Osteocyte (in vitro differentiated cells): Measurements from ENCODE around the gene PHGDH. TPM values are rescaled to one million over a fixed set of nuclear protein-coding genes. Genes with fewer than 3 reads are reported as not detected.
"Not testable (repeated sequence)": the region's sequence is repeated elsewhere in the genome, so short reads cannot be mapped to it uniquely, and the experiment has no call there.

Source experiments
- DNase-seq: peaks from one replicate; pipeline ENCODE4 v3.0.0; 2021; ENCODE audit warnings: mixed read lengths; ENCODE audit not compliant: unreplicated experiment; ENCODE audit errors: extremely low spot score
- H3K27ac Mint-ChIP-seq: one replicate; pipeline ENCODE4 v1.8.0; 2021; ENCODE audit warnings: mild to moderate bottlenecking, mixed read lengths; ENCODE audit not compliant: unreplicated experiment
- H3K27me3 Mint-ChIP-seq: one replicate; pipeline ENCODE4 v1.8.0; 2021; ENCODE audit warnings: mixed read lengths; ENCODE audit not compliant: unreplicated experiment
- H3K36me3 Mint-ChIP-seq: one replicate; pipeline ENCODE4 v1.8.0; 2021; ENCODE audit warnings: mixed read lengths; ENCODE audit not compliant: unreplicated experiment
- H3K4me1 Mint-ChIP-seq: one replicate; pipeline ENCODE4 v1.8.0; 2021; ENCODE audit warnings: mixed read lengths; ENCODE audit not compliant: unreplicated experiment
- H3K4me3 Mint-ChIP-seq: one replicate; pipeline ENCODE4 v1.8.0; 2021; ENCODE audit warnings: mild to moderate bottlenecking, moderate library complexity, mixed read lengths; ENCODE audit not compliant: unreplicated experiment
- H3K9me3 Mint-ChIP-seq: one replicate; pipeline ENCODE4 v1.8.0; 2021; ENCODE audit warnings: mixed read lengths; ENCODE audit not compliant: unreplicated experiment
- CTCF ChIP-seq: fragments of 200-600 bp; sonication (generic); IDR thresholded peaks from 2 replicates; pipeline ENCODE4 v1.5.0; 2021; ENCODE audit warnings: antibody characterized with exemption, mild to moderate bottlenecking, moderate library complexity
- total RNA-seq: library from RNA; stranded (reverse); gene quantifications from 2 replicates; pipeline ENCODE4 v1.2.1, GENCODE V29; 2021

PHGDH gene
- total RNA-seq, 1 donor from 2014 or later: 271 TPM

- H3K27ac Mint-ChIP-seq: no peak overlapping the region
- H3K4me1 Mint-ChIP-seq: no peaks in the 10 kb centered on the region
- H3K4me3 Mint-ChIP-seq: no peak overlapping the region
- peaks cover 3% of the 10 kb centered on the region for H3K36me3 Mint-ChIP-seq
- peaks cover 17% of the 10 kb centered on the region for H3K9me3 Mint-ChIP-seq
- TF ChIP-seq CTCF: no peak
- no peak for DNase-seq
- peaks cover 51% of the 10 kb centered on the region for H3K27me3 Mint-ChIP-seq
Observed at GRCh38 chr1:119703666-119704450, 7.9 kb upstream of the PHGDH start.

DNA sequence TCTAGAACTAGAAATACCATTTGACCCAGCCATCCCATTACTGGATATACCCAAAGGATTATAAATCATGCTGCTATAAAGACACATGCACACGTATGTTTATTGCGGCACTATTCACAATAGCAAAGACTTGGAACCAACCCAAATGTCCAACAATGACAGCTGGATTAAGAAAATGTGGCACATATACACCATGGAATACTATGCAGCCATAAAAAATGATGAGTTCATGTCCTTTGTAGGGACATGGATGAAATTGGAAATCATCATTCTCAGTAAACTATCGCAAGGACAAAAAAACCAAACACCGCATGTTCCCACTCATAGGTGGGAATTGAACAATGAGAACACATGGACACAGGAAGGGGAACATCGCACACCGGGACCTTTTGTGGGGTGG, 5.1 kb upstream of the PHGDH start:
- H3K27me3 Mint-ChIP-seq: peaks cover 43% of the 10 kb centered on the region

DNA sequence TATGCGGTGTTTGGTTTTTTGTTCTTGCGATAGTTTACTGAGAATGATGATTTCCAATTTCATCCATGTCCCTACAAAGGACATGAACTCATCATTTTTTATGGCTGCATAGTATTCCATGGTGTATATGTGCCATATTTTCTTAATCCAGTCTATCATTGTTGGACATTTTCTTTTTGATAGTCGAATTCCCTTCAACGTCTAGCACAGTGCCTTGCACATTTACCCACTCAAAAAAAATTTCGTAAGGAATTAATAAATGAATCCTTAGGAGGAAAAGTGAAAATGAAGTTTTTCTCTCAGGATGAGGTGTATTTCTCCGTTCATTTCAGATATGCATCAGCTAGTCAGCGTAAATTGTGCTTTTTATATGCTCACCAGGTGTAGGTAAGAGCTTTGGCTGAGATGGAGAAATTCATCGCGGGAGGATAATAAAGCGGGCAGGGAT, 354 bp upstream of the PHGDH start:
- not testable (repeated sequence) for H3K9me3 Mint-ChIP-seq, DNase-seq
- peaks cover 13% of the 10 kb centered on the region for H3K36me3 Mint-ChIP-seq
- H3K4me3 Mint-ChIP-seq: peak overlapping the region; percentile 96
- H3K27me3 Mint-ChIP-seq: peaks cover 30% of the 10 kb centered on the region
- H3K4me1 Mint-ChIP-seq: peaks cover 39% of the 10 kb centered on the region
- peak overlapping the region; percentile 94 for H3K27ac Mint-ChIP-seq

More for the DNA sequence above, 5.1 kb upstream of the PHGDH start:
- H3K4me3 Mint-ChIP-seq, DNase-seq, H3K27ac Mint-ChIP-seq, H3K9me3 Mint-ChIP-seq, H3K36me3 Mint-ChIP-seq, H3K4me1 Mint-ChIP-seq: not testable (repeated sequence)

GRCh38 chr1:119712342-119713038, 756 bp downstream of the PHGDH start:
- peaks cover 26% of the 10 kb centered on the region for H3K27me3 Mint-ChIP-seq
- peaks cover 42% of the 10 kb centered on the region for H3K4me1 Mint-ChIP-seq
- H3K9me3 Mint-ChIP-seq: no peaks in the 10 kb centered on the region
- H3K4me3 Mint-ChIP-seq: peak overlapping the region; percentile 96
- TF ChIP-seq CTCF: no peak
- peak overlapping the region; percentile 98 for H3K27ac Mint-ChIP-seq
- H3K36me3 Mint-ChIP-seq: peaks cover 15% of the 10 kb centered on the region
- peak; percentile 96 for DNase-seq

- Mint-ChIP-seq H3K27ac (peak overlapping the region; percentile 98), H3K9me3 (no peaks in the 10 kb centered on the region), H3K4me3 (peak overlapping the region; percentile 83), H3K4me1 (peaks cover 45% of the 10 kb centered on the region), H3K27me3 (peaks cover 21% of the 10 kb centered on the region), H3K36me3 (peaks cover 18% of the 10 kb centered on the region)
- no peak for DNase-seq
- TF ChIP-seq CTCF: no peak
Observed at GRCh38 chr1:119713039-119713748, 1.5 kb downstream of the PHGDH start.
